ENCODE data around the gene SLC46A3. TPM values are rescaled to one million over a fixed set of nuclear protein-coding genes. Genes with fewer than 3 reads are reported as not detected.

The SLC46A3 gene
- total RNA-seq, 6 donors from 2014 or later = 5.8 to 25.0 (median 14.6) TPM

DNA sequence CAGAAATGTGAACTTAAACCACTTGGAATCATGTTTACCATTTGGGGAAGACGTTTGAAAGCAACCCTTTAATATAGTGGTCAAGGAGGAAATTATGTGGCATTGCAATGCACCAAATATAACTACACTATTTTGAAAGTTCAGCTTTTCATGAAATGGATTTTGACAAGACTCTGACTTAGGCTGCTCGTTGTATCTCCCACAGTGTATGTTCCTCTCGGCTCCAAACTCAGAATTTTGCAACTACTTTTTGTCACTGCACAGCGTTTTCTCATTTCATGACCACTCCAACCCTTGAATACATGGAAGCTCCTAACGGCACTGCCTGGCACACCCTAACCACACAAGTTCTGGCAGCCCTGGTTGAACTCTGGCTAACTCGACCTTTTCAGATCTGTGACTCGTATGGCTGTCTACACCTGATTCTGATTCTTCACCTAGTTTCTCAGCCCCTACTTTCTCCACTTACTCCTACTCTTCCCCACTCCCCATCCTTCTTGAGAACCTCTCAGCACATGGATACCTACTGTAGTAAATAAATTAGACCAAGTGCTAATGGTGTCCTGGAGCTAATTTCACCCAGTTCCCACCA lies 66.9 kb downstream of the SLC46A3 start:
- no peaks in the 10 kb centered on the region for H3K36me3 ChIP-seq
- ATAC-seq (ENCODE audit: low FRiP score in 2 of 2) = no peak
- no peak for TF ChIP-seq EP300 (IDR thresholded peaks at IDR 0.05)
- no peak for TF ChIP-seq POLR2A (IDR thresholded peaks at IDR 0.05)
- TF ChIP-seq, protein P1, sequence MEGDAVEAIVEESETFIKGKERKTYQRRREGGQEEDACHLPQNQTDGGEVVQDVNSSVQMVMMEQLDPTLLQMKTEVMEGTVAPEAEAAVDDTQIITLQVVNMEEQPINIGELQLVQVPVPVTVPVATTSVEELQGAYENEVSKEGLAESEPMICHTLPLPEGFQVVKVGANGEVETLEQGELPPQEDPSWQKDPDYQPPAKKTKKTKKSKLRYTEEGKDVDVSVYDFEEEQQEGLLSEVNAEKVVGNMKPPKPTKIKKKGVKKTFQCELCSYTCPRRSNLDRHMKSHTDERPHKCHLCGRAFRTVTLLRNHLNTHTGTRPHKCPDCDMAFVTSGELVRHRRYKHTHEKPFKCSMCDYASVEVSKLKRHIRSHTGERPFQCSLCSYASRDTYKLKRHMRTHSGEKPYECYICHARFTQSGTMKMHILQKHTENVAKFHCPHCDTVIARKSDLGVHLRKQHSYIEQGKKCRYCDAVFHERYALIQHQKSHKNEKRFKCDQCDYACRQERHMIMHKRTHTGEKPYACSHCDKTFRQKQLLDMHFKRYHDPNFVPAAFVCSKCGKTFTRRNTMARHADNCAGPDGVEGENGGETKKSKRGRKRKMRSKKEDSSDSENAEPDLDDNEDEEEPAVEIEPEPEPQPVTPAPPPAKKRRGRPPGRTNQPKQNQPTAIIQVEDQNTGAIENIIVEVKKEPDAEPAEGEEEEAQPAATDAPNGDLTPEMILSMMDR (IDR thresholded peaks at IDR 0.05) = no peak
- no peak for TF ChIP-seq POLR2AphosphoS5 (IDR thresholded peaks at IDR 0.05)
- no peak for DNase-seq
- H3K27me3 ChIP-seq = no peaks in the 10 kb centered on the region
- no peaks in the 10 kb centered on the region for H3K9me3 ChIP-seq
- H3K27ac ChIP-seq = peak overlapping the region in 1 of 4 donors; percentile 14
- WGBS, 2 donors = 55 to 64% methylated on average over 7 of the region's 7 CpGs
- no peak overlapping the region for H3K4me3 ChIP-seq
- H3K4me1 ChIP-seq = peaks cover 0 to 21% (median 5%) of the 10 kb centered on the region in 4 donors

DNA sequence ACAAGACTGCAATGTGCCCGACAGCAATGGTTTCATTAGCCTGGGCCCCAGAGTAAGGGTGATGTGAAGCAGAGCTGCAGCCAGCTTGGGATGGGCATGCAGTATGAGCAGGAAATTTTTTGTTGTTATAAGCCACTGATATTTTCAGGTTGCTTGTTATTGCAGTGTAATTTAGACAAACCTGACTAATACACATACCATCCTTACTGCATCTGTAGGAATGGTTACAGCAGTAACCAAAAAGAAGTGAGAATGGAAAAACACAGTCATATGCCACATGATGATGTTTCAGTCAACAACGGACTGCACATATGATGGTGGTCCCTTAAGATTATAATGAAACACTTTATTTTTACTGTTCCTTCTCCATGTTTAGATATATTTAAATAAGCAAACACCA lies 68.5 kb downstream of the SLC46A3 start:
- 85 to 87% methylated on average over 2 of the region's 2 CpGs for WGBS, 2 donors
- no peak for ATAC-seq (ENCODE audit: low FRiP score in 2 of 2)
- Histone ChIP-seq H3K9me3 (no peaks in the 10 kb centered on the region), H3K36me3 (no peaks in the 10 kb centered on the region), H3K27ac (no peak overlapping the region), H3K4me1 (peaks cover 0 to 20% (median 3%) of the 10 kb centered on the region in 4 donors), H3K27me3 (no peaks in the 10 kb centered on the region), H3K4me3 (no peak overlapping the region)
- no peak for DNase-seq
- TF ChIP-seq, protein P1 (IDR thresholded peaks at IDR 0.05) = no peak
- TF ChIP-seq EP300 (IDR thresholded peaks at IDR 0.05) (no peak), POLR2AphosphoS5 (IDR thresholded peaks at IDR 0.05) (no peak), POLR2A (IDR thresholded peaks at IDR 0.05) (no peak)

Small RNAs within 50 kb of the gene (small RNA-seq; reads per million reads assigned to genes)
- gene RNU6-53P = 0 reads per million in 4 donors

Other genes starting within 250 kb of the SLC46A3 start
- 10 to 100 TPM; 20.9 to 47.9 (median 25.5) TPM for gene FLT1, start 223.8 kb downstream of the SLC46A3 start, total RNA-seq
- 10 to 100 TPM; 11.5 to 59.8 (median 51.4) TPM for gene POMP, start 59.8 kb downstream of the SLC46A3 start, total RNA-seq
- gene MTUS2, start 101.4 kb upstream of the SLC46A3 start, total RNA-seq = 1 to 10 TPM in 2 of 6 donors, under 1 TPM in 3, not detected in 1; 0.11 to 1.6 (median 0.20) TPM

Data from upper lobe of left lung (tissue), 6 donors.